Measurements from ENCODE around the gene NDST4. TPM values are rescaled to one million over a fixed set of nuclear protein-coding genes. Genes with fewer than 3 reads are reported as not detected.
"Not testable (repeated sequence)": the region's sequence is repeated elsewhere in the genome, so short reads cannot be mapped to it uniquely, and the experiment has no call there.

The NDST4 gene
- total RNA-seq, 4 donors from 2014 or later, result 0.20 to 2.2 (median 0.55) TPM

DNA sequence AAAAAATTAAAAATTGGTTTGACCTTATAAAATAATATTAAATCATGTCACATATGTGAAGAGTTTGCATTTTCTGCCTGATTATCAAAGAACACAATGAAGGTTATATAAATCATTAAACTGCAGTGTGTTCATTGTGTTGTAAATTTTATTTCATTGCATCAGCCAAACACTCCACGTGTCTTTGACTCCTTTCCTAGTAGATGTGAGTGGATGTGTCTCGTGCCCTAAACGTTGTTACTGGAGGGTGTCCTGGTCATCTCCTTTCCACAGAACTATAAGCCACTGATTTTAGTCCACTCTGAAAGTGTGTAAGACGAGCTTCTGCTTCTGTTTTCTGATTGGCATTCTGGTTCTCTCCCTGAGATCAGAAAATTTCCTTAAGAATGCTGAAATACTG is 127.3 kb downstream of the NDST4 start:
- Histone ChIP-seq H3K4me3 (no peak overlapping the region), H3K9me3 (no peaks in the 10 kb centered on the region), H3K27ac (no peak overlapping the region), H3K27me3 (no peaks in the 10 kb centered on the region), H3K4me1 (no peaks in the 10 kb centered on the region), H3K36me3 (no peaks in the 10 kb centered on the region)
- TF ChIP-seq, protein P1, sequence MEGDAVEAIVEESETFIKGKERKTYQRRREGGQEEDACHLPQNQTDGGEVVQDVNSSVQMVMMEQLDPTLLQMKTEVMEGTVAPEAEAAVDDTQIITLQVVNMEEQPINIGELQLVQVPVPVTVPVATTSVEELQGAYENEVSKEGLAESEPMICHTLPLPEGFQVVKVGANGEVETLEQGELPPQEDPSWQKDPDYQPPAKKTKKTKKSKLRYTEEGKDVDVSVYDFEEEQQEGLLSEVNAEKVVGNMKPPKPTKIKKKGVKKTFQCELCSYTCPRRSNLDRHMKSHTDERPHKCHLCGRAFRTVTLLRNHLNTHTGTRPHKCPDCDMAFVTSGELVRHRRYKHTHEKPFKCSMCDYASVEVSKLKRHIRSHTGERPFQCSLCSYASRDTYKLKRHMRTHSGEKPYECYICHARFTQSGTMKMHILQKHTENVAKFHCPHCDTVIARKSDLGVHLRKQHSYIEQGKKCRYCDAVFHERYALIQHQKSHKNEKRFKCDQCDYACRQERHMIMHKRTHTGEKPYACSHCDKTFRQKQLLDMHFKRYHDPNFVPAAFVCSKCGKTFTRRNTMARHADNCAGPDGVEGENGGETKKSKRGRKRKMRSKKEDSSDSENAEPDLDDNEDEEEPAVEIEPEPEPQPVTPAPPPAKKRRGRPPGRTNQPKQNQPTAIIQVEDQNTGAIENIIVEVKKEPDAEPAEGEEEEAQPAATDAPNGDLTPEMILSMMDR (IDR thresholded peaks at IDR 0.05), result no peak
- TF ChIP-seq EP300 (IDR thresholded peaks at IDR 0.05), result no peak
- TF ChIP-seq POLR2A (IDR thresholded peaks at IDR 0.05), result no peak
- WGBS, 2 donors, result 67 to 68% methylated on average over 4 of the region's 4 CpGs
- DNase-seq (ENCODE audit: low spot score in 2 of 2), result no peak

DNA sequence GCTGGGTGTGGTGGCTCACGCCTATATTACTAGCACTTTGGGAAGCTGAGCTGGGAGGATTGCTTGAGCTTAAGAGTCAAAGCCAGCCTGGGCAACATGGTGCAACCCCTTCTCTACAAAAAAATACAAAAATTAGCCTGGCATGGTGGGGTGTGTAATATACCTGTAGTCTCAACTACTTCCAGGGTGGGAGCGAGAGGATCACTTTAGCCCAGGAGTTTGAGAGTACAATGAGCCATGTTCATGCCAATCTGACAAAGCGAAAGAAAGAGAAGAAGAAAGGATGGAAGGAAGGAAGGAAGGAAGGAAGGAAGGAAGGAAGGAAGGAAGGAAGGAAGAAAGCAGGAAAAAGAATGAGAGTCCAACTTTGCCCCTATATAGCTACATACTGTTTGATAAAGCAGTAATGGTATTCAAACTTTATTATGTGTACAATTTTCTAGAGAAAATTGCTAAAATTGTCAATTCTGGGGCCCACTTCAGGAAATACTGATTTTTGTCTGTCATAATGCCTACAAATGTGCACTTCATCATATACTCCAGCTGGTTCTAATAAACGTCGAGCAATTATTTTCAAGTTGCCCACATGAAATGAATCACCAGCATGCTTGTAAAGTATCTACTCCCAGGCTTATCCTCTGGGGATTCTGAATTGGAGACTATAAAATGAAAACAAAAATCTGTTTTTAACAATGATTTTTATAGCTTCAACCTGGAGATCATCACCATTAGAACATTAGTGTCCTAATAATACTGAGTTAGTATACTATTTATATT is 132.3 kb downstream of the NDST4 start:
- Histone ChIP-seq H3K9me3 (no peaks in the 10 kb centered on the region), H3K4me3 (no peak overlapping the region), H3K27ac (no peak overlapping the region), H3K27me3 (no peaks in the 10 kb centered on the region), H3K36me3 (no peaks in the 10 kb centered on the region), H3K4me1 (no peaks in the 10 kb centered on the region)
- no peak for TF ChIP-seq EP300 (IDR thresholded peaks at IDR 0.05)
- TF ChIP-seq POLR2A (IDR thresholded peaks at IDR 0.05), result no peak
- TF ChIP-seq, protein P1 (IDR thresholded peaks at IDR 0.05), result no peak
- WGBS, 2 donors, result 82 to 83% methylated on average over 5 of the region's 5 CpGs
- DNase-seq (ENCODE audit: low spot score in 2 of 2), result no peak

DNA sequence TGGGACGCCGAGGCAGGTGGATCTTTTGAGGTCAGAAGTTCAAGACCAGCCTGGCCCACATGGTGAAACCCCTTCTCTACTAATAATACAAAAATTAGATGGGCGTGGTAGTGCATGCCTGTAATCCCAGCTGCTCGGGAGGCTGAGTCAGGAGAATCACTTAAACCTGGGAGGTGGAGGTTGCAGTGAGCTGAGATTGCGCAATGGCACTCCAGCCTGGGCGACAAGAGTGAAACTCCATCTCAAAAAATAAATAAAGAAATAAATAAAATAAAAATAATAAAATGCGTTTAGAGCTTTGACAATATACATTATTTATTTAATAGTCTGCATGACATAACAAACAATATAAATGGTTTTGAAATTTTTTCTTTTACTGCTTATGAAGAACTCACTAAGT is 133.0 kb downstream of the NDST4 start:
- not testable (repeated sequence) for H3K27ac ChIP-seq; H3K9me3 ChIP-seq; H3K27me3 ChIP-seq; DNase-seq (ENCODE audit: low spot score in 2 of 2); H3K4me1 ChIP-seq; H3K36me3 ChIP-seq; H3K4me3 ChIP-seq
- WGBS, 2 donors, result 91 to 92% methylated on average over 7 of the region's 7 CpGs

DNA sequence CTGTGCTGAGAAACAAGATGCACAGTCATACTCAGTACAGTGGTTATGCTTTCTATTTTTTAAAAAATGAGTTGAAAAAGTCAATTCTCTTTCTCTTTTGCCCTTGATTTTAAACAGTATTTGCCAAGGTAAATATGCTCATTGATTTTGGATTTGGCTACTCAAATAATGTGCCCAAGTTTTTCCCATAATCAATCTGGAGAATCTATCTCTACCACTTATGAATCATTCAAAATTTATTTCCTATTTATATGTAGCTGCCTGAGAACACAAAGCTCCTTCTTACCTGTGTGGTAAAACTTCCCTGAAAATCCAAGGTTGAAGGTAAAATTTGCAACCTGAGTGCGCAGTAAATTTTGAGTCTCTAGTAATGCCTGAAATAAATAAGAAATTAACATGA is 136.5 kb downstream of the NDST4 start:
- 94 to 97% methylated on average over 1 of the region's 1 CpG for WGBS, 2 donors

DNA sequence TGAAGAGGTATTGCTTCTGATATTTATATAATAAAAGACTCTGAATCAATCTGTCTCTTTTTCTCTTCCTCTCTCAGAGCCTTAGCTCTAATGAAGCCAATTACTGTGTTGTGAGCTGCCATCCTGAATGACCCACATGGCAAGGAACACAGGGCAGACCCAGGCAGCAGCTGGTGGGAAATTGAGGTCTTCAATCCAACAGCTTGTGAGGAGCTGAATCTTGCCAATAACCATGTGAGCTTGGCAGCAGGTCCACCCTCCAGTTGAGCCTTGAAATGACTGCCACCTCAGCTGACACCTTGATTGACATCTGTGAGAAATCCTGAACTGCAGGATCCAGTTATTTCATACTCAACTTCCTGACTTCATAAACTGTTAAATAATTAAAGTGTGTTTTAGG is 149.4 kb downstream of the NDST4 start:
- no peak for TF ChIP-seq EP300 (IDR thresholded peaks at IDR 0.05)
- TF ChIP-seq, protein P1 (IDR thresholded peaks at IDR 0.05), result no peak
- TF ChIP-seq POLR2A (IDR thresholded peaks at IDR 0.05), result no peak
- no peak overlapping the region for H3K4me3 ChIP-seq

More for the DNA sequence above, 136.5 kb downstream of the NDST4 start:
- H3K9me3 ChIP-seq, result no peaks in the 10 kb centered on the region
- H3K4me3 ChIP-seq, result no peak overlapping the region
- H3K4me1 ChIP-seq, result no peaks in the 10 kb centered on the region
- H3K27me3 ChIP-seq, result no peaks in the 10 kb centered on the region
- H3K27ac ChIP-seq, result no peak overlapping the region
- no peaks in the 10 kb centered on the region for H3K36me3 ChIP-seq
- DNase-seq (ENCODE audit: low spot score in 2 of 2), result no peak
- TF ChIP-seq EP300 (IDR thresholded peaks at IDR 0.05) (no peak), POLR2A (IDR thresholded peaks at IDR 0.05) (no peak)
- TF ChIP-seq, protein P1 (IDR thresholded peaks at IDR 0.05), result no peak

More for the DNA sequence above, 149.4 kb downstream of the NDST4 start:
- no peaks in the 10 kb centered on the region for H3K4me1 ChIP-seq
- H3K27me3 ChIP-seq, result no peaks in the 10 kb centered on the region
- no peak for DNase-seq (ENCODE audit: low spot score in 2 of 2)
- H3K36me3 ChIP-seq, result no peaks in the 10 kb centered on the region
- no peaks in the 10 kb centered on the region for H3K9me3 ChIP-seq
- no peak overlapping the region for H3K27ac ChIP-seq
